ENCODE measurements around the gene HDAC2.
"Not testable (repeated sequence)": the region's sequence is repeated elsewhere in the genome, so short reads cannot be mapped to it uniquely, and the experiment has no call there.

The HDAC2 gene

GRCh38 chr6:113970805-113971676 is at the start of gene HDAC2:
HDAC2 (minus strand) TSS chr6:113971148; CDS start chr6:113970908, 240 bp downstream.
- DNase-seq: peak; percentile 79

- DNase-seq: no peak
These were observed 49.2 kb upstream of the HDAC2 start for GRCh38 chr6:114020196-114020595.

- peak; percentile 49 for DNase-seq
These were observed 46.2 kb upstream of the HDAC2 start for GRCh38 chr6:114017146-114017545.

- not testable (repeated sequence) for DNase-seq
These were observed 43.2 kb upstream of the HDAC2 start for GRCh38 chr6:114014106-114014505.

GRCh38 chr6:114011486-114011885 is 40.5 kb upstream of the HDAC2 start:
- DNase-seq: not testable (repeated sequence)

GRCh38 chr6:114010540-114010939 is 39.6 kb upstream of the HDAC2 start:
- DNase-seq: no peak

- no peak for DNase-seq
These were observed 38.2 kb upstream of the HDAC2 start for GRCh38 chr6:114009192-114009591.

GRCh38 chr6:114008331-114008730 is 37.4 kb upstream of the HDAC2 start:
- no peak for DNase-seq

- peak; percentile 16 for DNase-seq
These were observed 36.6 kb upstream of the HDAC2 start for GRCh38 chr6:114007516-114007915.

- no peak for DNase-seq
These were observed 30.4 kb upstream of the HDAC2 start for GRCh38 chr6:114001354-114001753.

GRCh38 chr6:114000069-114000468 is 29.1 kb upstream of the HDAC2 start:
- peak; percentile 50 for DNase-seq

GRCh38 chr6:113999284-113999683 is 28.3 kb upstream of the HDAC2 start:
- no peak for DNase-seq

- no peak for DNase-seq
These were observed 27.9 kb upstream of the HDAC2 start for GRCh38 chr6:113998811-113999210.

- peak; percentile 87 for DNase-seq
These were observed 26.2 kb upstream of the HDAC2 start for GRCh38 chr6:113997116-113997515.

GRCh38 chr6:113995634-113996033 is 24.7 kb upstream of the HDAC2 start:
- peak; percentile 96 for DNase-seq

- DNase-seq: peak; percentile 93
These were observed 24.0 kb upstream of the HDAC2 start for GRCh38 chr6:113994934-113995342.

- no peak for DNase-seq
These were observed 18.7 kb upstream of the HDAC2 start for GRCh38 chr6:113989675-113990074.

GRCh38 chr6:113982675-113983074 is 11.7 kb upstream of the HDAC2 start:
- not testable (repeated sequence) for DNase-seq

GRCh38 chr6:113982055-113982550 is 11.2 kb upstream of the HDAC2 start:
- no peak for DNase-seq

- peak; percentile 13 for DNase-seq
These were observed 10.1 kb upstream of the HDAC2 start for GRCh38 chr6:113980937-113981554.

GRCh38 chr6:113979937-113980336 is 9.0 kb upstream of the HDAC2 start:
- no peak for DNase-seq

- DNase-seq: no peak
These were observed 7.2 kb upstream of the HDAC2 start for GRCh38 chr6:113978084-113978675.

- DNase-seq: peak; percentile 36
These were observed 5.9 kb upstream of the HDAC2 start for GRCh38 chr6:113976806-113977205.

GRCh38 chr6:113971741-113972140 is 793 bp upstream of the HDAC2 start:
- DNase-seq: no peak

Data from fibroblast of upper back skin (primary cell).